Activated naive CD4-positive, alpha-beta T cell treated with Interleukin-2 at 50 U/mL for 16 hours (primary cell): ENCODE results near the gene VASP.
"Not testable (repeated sequence)": the region's sequence is repeated elsewhere in the genome, so short reads cannot be mapped to it uniquely, and the experiment has no call there.

Experiments used
- DNase-seq: peaks from one replicate; pipeline ENCODE4 v3.0.0-alpha.2; 2020

VASP gene

GRCh38 chr19:45498411-45499195 is 8.7 kb upstream of the VASP start, which contains the start of gene PPM1N:
PPM1N (plus strand) TSS chr19:45498443; CDS start chr19:45498473, 30 bp downstream.
- DNase-seq, result peak; percentile 68

- peak; percentile 70 for DNase-seq
Measured at GRCh38 chr19:45499196-45500180, 7.8 kb upstream of the VASP start.

- no peak for DNase-seq
Measured at GRCh38 chr19:45500918-45501729, 6.2 kb upstream of the VASP start.

GRCh38 chr19:45501730-45502014 is 5.6 kb upstream of the VASP start:
- DNase-seq, result no peak

GRCh38 chr19:45502111-45502510 is 5.2 kb upstream of the VASP start:
- DNase-seq, result no peak

- no peak for DNase-seq
Measured at GRCh38 chr19:45503909-45504308, 3.4 kb upstream of the VASP start.

- DNase-seq, result no peak
Measured at GRCh38 chr19:45505151-45505995, 1.9 kb upstream of the VASP start.

GRCh38 chr19:45505996-45506245 is 1.4 kb upstream of the VASP start:
- DNase-seq, result no peak

- DNase-seq, result peak; percentile 99
Measured at GRCh38 chr19:45506246-45506988, 862 bp upstream of the VASP start.

GRCh38 chr19:45507872-45508416 is 665 bp downstream of the VASP start:
- DNase-seq, result no peak

- DNase-seq, result peak; percentile 51
Measured at GRCh38 chr19:45508417-45508860, 1.2 kb downstream of the VASP start.

GRCh38 chr19:45508861-45509691 is 1.8 kb downstream of the VASP start:
- DNase-seq, result peak; percentile 31

GRCh38 chr19:45509692-45510015 is 2.4 kb downstream of the VASP start:
- no peak for DNase-seq

GRCh38 chr19:45510352-45510751 is 3.1 kb downstream of the VASP start:
- not testable (repeated sequence) for DNase-seq

GRCh38 chr19:45511074-45511473 is 3.8 kb downstream of the VASP start:
- no peak for DNase-seq

GRCh38 chr19:45512881-45513483 is 5.7 kb downstream of the VASP start:
- DNase-seq, result no peak

GRCh38 chr19:45514376-45515051 is 7.2 kb downstream of the VASP start:
- DNase-seq, result no peak

- DNase-seq, result no peak
Measured at GRCh38 chr19:45515081-45515624, 7.9 kb downstream of the VASP start.

- no peak for DNase-seq
Measured at GRCh38 chr19:45515807-45516401, 8.6 kb downstream of the VASP start.
